Urinary bladder (tissue), 4 donors: ENCODE data around the gene ZIC2. TPM values are rescaled to one million over a fixed set of nuclear protein-coding genes. Genes with fewer than 3 reads are reported as not detected.
"Not testable (repeated sequence)": the region's sequence is repeated elsewhere in the genome, so short reads cannot be mapped to it uniquely, and the experiment has no call there.

Experiments
- DNase-seq: peaks from one replicate; pipeline ENCODE4 v3.0.0-alpha.2; 2015; ENCODE audit errors: extremely low spot score
- H3K27ac ChIP-seq: one replicate; pipeline ENCODE4 v1.5.1; 2013; ENCODE audit warnings: low read depth, mild to moderate bottlenecking, moderate library complexity
- H3K36me3 ChIP-seq: one replicate; pipeline ENCODE4 v1.6.1; 2013; ENCODE audit warnings: mild to moderate bottlenecking, moderate library complexity; ENCODE audit not compliant: insufficient read depth
- H3K4me1 ChIP-seq: one replicate; pipeline ENCODE4 v1.6.1; 2013; ENCODE audit warnings: mild to moderate bottlenecking, moderate library complexity; ENCODE audit not compliant: insufficient read depth
- H3K4me3 ChIP-seq: one replicate; pipeline ENCODE4 v1.5.1; 2013; ENCODE audit warnings: low read depth, low read length
- WGBS: extraction: QIAGEN DNeasy Blood & Tissue Kit; methylation state at CpG from one replicate; pipeline ENCODE4 v1.1.7; 2013; 5-methylcytosine and 5-hydroxymethylcytosine counted together
- polyA plus RNA-seq: library from polyadenylated mRNA; stranded (reverse); fragments of 200-250 nt; gene quantifications from one replicate; pipeline ENCODE4 v1.2.3, GENCODE V29; 2013
- total RNA-seq: library from RNA; depleted of rRNA; stranded (reverse); fragments of >200 nt; gene quantifications from one replicate; pipeline ENCODE4 v1.2.3, GENCODE V29; 2014
- donor health status: healthy with polysubstance abuse.
- donor health status: healthy.

The ZIC2 gene
- total and polyA plus RNA-seq, 2 donors, result 0.11 TPM; not detected in 1

DNA sequence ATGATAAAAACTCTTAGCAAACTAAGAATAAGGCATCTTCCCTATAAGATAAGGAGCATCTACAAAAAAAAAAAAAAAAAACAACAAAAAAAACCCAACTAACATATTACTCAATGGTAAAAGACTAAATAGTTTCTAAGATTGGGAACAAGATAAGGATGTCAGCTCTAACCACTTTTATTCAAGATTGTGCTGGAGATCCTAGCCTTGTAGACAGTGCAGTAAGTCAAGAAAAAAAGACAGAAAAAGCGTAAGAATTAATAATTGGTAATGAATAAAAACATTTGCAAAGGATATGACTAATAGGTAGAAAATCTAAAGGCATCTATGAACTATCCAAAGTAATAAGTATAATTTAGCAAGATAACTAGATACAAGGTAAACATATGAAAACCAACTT is 33.0 kb downstream of the ZIC2 start:
- 87% methylated on average over 1 of the region's 1 CpG for WGBS
- Histone ChIP-seq H3K4me3 (no peak overlapping the region), H3K4me1 (no peaks in the 10 kb centered on the region), H3K27ac (no peak overlapping the region), H3K36me3 (no peaks in the 10 kb centered on the region)
- DNase-seq, result no peak

DNA sequence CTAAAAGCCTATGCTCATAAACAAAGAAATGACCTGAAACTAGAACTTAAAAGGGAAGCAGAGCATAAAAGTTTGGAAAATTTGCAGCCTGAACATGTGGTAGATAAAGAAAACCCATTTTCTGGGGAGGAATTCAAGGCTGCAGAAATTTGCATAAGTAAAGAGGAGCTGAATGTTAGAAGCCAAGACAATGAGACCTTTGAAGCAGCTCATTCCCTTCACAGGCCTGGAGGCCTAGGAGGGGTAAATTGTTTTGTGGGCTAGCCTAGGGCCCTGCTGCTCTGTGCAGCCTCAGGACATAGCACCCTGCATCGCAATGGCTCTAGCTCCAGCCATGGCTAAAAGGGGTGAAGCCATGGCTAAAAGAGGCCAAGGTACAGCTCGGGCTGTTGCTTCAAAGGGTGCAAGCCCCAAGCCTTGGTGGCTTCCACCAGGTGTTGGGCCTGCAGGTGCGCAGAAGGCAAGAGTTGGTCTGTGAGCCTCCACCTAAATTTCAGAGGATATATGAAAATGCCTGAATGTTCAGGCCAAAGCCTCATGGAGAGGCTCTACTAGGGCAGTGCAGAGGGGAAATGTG is 38.3 kb downstream of the ZIC2 start:
- Histone ChIP-seq H3K27ac (no peak overlapping the region), H3K36me3 (no peaks in the 10 kb centered on the region), H3K4me1 (no peaks in the 10 kb centered on the region), H3K4me3 (no peak overlapping the region)
- WGBS, result 92% methylated on average over 3 of the region's 3 CpGs
- DNase-seq, result no peak

DNA sequence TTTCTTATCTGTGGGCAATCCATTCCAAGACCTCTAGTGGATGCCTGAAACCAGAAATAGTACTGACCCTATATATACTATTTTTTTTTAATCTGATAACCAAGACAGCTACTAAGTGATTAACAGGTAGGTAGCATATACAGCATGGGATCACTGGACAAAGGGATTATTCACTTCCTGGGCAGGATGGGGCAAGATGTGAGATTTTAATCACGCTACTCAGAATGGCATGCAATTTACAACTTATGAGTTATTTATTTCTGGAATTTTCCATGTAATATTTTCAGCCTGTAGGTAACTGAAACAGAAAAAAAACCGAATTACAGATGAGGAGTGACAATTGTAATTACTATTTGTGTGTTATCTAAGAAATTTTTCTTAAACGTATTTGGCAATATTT is 41.2 kb downstream of the ZIC2 start:
- Histone ChIP-seq H3K27ac (no peak overlapping the region), H3K4me1 (no peaks in the 10 kb centered on the region), H3K4me3 (no peak overlapping the region), H3K36me3 (no peaks in the 10 kb centered on the region)
- DNase-seq, result no peak
- 79% methylated on average over 3 of the region's 3 CpGs for WGBS

DNA sequence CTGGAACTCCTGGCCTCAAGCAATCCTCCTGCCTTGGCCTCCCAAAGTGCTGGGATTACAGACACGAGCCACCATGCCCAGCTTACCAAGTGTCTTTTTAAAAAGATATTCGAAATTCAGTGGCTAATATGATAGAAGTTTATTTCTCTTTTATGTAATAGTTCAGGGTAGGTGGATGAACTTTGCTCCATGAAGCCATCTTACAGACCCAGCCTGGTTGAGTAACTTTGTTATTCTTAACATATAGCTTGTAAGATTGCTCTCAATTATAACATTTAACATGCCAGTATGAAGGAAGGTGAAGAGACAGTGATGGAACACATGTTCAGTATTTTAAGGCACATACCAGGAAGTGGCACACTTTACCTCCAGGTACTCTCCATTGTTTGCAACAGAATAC is 42.4 kb downstream of the ZIC2 start:
- H3K4me3 ChIP-seq, result no peak overlapping the region
- WGBS, result 80% methylated on average over 2 of the region's 2 CpGs
- H3K36me3 ChIP-seq, result no peaks in the 10 kb centered on the region
- H3K4me1 ChIP-seq, result no peaks in the 10 kb centered on the region
- H3K27ac ChIP-seq, result no peak overlapping the region
- DNase-seq, result no peak

DNA sequence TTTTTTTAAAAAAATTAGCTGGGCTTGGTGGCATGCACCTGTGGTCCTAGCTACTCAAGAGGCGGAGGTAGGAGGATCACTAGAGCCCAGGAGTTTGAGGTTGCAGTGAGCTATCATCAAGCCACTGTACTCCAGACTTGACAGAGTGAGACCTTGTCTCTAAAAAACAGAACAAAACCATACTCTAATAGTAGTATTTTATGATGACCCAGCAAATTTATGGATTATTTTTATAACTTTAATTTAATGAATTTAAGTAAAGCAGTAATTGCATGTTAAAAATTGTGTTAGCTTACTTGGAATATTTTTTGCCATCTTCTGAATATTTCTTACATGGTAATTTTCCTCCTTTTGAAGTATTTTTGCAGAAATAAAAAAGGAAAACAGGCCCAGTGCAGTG is 48.3 kb downstream of the ZIC2 start:
- WGBS, result 92% methylated on average over 1 of the region's 1 CpG
- DNase-seq, result no peak
- Histone ChIP-seq H3K27ac (no peak overlapping the region), H3K36me3 (no peaks in the 10 kb centered on the region), H3K4me3 (no peak overlapping the region), H3K4me1 (no peaks in the 10 kb centered on the region)

DNA sequence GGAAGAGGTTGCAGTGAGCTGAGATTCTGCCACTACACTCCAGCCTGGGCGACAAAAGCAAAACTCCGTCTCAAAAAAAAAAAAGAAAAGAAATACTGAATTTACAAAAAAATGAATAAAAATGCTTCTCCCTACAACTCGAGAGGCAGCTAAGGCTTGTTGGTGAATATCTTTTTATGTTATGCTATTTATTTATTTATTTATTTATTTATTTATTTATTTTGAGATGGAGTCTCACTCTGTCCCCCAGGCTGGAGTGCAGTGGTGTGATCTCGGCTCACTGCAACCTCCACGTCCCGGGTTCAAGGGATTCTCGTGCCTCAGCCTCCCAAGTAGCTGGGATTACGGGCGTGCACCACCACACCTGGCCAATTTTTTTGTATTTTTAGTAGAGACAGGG is 51.1 kb downstream of the ZIC2 start:
- H3K4me3 ChIP-seq, H3K36me3 ChIP-seq, H3K27ac ChIP-seq, DNase-seq, H3K4me1 ChIP-seq: not testable (repeated sequence)
- WGBS, result 96% methylated on average over 9 of the region's 9 CpGs

DNA sequence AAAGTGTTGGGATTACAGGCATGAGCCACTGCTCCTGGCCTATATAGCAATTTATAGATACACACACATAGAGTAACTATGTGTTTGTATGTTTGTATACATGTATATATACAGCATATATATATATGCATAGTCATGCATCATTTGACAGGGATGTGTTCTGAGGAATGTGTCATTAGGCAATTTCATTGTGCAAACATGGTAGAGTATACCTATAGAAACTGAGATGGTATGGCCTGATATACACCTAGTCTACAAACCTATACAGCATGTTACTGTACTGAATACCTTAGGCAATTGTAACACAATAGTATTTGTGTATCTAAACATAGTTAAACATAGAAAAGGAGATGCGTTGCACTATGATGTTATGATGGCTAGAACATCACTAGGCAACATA is 54.4 kb downstream of the ZIC2 start:
- 95% methylated on average over 1 of the region's 1 CpG for WGBS

More for the DNA sequence above, 54.4 kb downstream of the ZIC2 start:
- Histone ChIP-seq H3K4me1 (no peaks in the 10 kb centered on the region), H3K4me3 (no peak overlapping the region), H3K27ac (no peak overlapping the region), H3K36me3 (no peaks in the 10 kb centered on the region)
- DNase-seq, result no peak

Other genes starting within 250 kb of the ZIC2 start
- not detected for gene ZIC5, start 10.0 kb upstream of the ZIC2 start, total RNA-seq
- gene ZIC5, start 10.0 kb upstream of the ZIC2 start, polyA plus RNA-seq, result not detected
- gene PCCA, start 107.3 kb downstream of the ZIC2 start, total RNA-seq, result 122 TPM
- 24.7 TPM for gene PCCA, start 107.3 kb downstream of the ZIC2 start, polyA plus RNA-seq